HL-60 (cell line): ENCODE data around the gene MYOZ3.

Source experiments
- DNase-seq, 2 experiments: peaks; one replicate each; pipeline ENCODE4 v3.0.0-alpha.2; 2010 to 2020; ENCODE audit warnings: low read depth in 1 of 2, low spot score in 1 of 2
- H3K27ac ChIP-seq: fragments of 250-450 bp; sonication (Bioruptor Pico); replicated peaks from 2 replicates; pipeline ENCODE4 v1.5.1; 2020; ENCODE audit warnings: mild to moderate bottlenecking, moderate library complexity
- H3K27me3 ChIP-seq: fragments of 250-450 bp; sonication (Bioruptor Pico); 2 replicates; pipeline ENCODE4 v1.5.1; 2021; ENCODE audit warnings: mild to moderate bottlenecking, moderate library complexity; ENCODE audit not compliant: insufficient read depth, poor library complexity, severe bottlenecking
- H3K4me3 ChIP-seq: replicated peaks from 2 replicates; pipeline ENCODE4 v1.5.1; 2011; ENCODE audit warnings: mild to moderate bottlenecking, control low read depth, low read length; ENCODE audit not compliant: insufficient read depth
- GABPA ChIP-seq: IDR thresholded peaks from 2 replicates; pipeline ENCODE4 v1.6.1; 2012; ENCODE audit warnings: low read depth
- POLR2AphosphoS5 ChIP-seq: IDR thresholded peaks from 2 replicates; pipeline ENCODE4 v1.6.1; 2012; ENCODE audit warnings: low read depth
- SPI1 ChIP-seq: IDR thresholded peaks from 2 replicates; pipeline ENCODE4 v1.6.1; 2012; ENCODE audit warnings: low read depth, mild to moderate bottlenecking, borderline replicate concordance
- TF ChIP-seq, protein P1 (sequence below): IDR thresholded peaks from one replicate; pipeline ENCODE4 v1.5.1; 2011; ENCODE audit warnings: low read length, control low read depth, inconsistent platforms; ENCODE audit not compliant: insufficient read depth
- TF ChIP-seq, protein P2 (sequence below): IDR thresholded peaks from 2 replicates; pipeline ENCODE4 v1.6.1; 2012; ENCODE audit warnings: low read depth; ENCODE audit not compliant: insufficient replicate concordance

Gene MYOZ3

DNA sequence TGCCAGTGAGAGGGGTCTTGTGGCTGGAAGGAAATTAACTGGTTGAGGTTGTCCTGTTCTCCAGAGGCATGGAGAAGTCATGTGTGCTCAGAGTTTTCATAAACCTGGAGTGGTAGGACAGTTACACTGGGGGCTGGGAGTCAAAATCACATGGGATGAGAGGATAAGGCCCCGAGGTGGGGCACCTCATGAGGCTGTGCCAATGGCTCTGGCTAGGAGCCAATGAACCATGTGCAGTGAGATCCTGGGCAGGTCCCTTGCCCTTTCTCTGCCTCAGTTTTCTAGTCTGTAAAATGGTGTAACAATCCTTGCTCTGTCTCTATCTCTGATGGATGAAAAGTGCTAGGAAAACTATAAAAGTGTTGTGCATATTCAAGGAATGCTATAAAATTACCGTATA lies 27.6 kb upstream of the MYOZ3 start:
- no peak for TF ChIP-seq GABPA
- TF ChIP-seq, protein P1, sequence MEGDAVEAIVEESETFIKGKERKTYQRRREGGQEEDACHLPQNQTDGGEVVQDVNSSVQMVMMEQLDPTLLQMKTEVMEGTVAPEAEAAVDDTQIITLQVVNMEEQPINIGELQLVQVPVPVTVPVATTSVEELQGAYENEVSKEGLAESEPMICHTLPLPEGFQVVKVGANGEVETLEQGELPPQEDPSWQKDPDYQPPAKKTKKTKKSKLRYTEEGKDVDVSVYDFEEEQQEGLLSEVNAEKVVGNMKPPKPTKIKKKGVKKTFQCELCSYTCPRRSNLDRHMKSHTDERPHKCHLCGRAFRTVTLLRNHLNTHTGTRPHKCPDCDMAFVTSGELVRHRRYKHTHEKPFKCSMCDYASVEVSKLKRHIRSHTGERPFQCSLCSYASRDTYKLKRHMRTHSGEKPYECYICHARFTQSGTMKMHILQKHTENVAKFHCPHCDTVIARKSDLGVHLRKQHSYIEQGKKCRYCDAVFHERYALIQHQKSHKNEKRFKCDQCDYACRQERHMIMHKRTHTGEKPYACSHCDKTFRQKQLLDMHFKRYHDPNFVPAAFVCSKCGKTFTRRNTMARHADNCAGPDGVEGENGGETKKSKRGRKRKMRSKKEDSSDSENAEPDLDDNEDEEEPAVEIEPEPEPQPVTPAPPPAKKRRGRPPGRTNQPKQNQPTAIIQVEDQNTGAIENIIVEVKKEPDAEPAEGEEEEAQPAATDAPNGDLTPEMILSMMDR = no peak
- TF ChIP-seq, protein P2, sequence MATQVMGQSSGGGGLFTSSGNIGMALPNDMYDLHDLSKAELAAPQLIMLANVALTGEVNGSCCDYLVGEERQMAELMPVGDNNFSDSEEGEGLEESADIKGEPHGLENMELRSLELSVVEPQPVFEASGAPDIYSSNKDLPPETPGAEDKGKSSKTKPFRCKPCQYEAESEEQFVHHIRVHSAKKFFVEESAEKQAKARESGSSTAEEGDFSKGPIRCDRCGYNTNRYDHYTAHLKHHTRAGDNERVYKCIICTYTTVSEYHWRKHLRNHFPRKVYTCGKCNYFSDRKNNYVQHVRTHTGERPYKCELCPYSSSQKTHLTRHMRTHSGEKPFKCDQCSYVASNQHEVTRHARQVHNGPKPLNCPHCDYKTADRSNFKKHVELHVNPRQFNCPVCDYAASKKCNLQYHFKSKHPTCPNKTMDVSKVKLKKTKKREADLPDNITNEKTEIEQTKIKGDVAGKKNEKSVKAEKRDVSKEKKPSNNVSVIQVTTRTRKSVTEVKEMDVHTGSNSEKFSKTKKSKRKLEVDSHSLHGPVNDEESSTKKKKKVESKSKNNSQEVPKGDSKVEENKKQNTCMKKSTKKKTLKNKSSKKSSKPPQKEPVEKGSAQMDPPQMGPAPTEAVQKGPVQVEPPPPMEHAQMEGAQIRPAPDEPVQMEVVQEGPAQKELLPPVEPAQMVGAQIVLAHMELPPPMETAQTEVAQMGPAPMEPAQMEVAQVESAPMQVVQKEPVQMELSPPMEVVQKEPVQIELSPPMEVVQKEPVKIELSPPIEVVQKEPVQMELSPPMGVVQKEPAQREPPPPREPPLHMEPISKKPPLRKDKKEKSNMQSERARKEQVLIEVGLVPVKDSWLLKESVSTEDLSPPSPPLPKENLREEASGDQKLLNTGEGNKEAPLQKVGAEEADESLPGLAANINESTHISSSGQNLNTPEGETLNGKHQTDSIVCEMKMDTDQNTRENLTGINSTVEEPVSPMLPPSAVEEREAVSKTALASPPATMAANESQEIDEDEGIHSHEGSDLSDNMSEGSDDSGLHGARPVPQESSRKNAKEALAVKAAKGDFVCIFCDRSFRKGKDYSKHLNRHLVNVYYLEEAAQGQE = no peak
- TF ChIP-seq SPI1 = no peak
- no peak for TF ChIP-seq POLR2AphosphoS5
- Histone ChIP-seq H3K27ac (no peak overlapping the region), H3K27me3 (peaks cover 2% of the 10 kb centered on the region), H3K4me3 (no peak overlapping the region)
- no peak for DNase-seq

DNA sequence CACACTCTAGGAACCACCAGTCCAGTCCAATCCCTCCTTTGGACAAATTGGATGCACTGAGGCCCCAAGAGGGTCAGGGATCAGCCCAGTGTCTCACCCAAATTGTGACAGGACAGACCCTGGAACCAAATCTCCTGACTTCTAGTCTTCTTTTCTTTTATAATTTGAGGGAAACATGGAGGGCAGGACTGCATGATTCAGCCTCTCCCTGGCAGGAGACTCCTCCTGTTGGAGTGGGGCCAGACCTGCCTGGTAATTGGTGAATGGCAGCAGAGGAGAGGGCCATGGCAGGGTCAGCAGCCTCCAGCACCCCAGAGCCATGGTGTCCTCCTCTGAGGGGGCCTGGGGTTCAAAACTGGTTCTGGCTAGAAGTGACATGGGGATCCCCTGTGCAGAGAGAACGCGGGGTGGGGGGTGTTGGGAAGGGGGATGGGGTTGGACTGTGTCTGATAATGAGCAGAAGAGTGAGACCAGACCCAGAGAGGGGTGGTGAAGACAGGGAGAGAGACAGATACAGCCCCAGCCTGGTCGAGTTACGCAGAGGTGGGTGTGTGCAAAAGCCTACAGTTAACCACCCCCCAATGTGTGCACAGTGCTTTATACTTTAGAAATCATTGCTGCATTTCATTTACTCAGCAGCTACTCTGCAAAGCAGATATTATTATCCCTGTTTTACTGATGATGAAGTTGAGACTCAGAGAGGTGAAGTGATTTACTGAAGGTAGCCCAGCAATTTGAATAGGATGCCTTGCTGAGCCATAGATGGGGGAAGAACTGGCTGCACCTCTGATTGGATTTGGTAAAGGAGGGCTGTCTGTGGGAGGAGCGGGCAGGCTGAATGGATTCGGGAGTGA lies 24.4 kb upstream of the MYOZ3 start:
- no peak overlapping the region for H3K27ac ChIP-seq
- no peak for DNase-seq
- TF ChIP-seq GABPA (no peak), SPI1 (no peak), POLR2AphosphoS5 (no peak)
- TF ChIP-seq, protein P1 = no peak
- TF ChIP-seq, protein P2 = no peak

DNA sequence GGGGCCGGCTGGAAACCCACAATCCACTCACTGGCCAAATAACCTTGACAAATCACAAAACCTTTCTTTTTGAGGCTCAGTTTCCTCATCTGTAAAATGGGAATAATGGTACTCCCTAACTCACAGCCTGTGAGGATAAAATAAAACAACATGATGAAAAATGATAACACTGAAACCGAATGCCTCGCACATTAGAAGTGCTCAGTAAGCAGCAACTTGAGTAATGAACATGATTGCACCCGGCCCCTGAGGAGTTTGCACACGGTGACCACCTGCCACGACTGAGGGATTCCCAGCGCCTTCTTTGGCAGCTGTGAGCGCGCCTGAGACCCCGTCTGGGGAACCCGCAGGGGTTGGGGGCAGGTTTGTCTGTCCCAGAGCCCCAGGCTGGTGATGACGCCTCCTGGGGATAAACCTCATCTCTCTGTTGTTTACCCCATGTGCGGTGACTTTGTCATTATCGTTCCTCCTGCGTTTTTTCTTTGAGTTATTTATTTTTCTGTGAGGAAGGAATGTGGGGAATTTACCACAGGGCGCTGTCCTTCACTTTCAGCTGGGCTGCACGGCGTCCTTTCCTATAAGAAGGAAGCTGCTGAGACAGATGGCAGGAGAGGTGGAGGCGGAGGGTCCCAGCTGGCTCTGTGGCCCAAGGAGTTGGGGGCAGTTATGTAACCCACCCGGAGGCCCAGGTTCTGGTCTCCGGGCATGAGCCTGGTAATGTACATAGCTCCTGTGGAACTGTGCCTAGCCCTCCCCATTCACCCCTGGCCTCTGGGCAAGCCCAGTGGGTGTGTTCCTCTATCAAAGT lies 23.6 kb upstream of the MYOZ3 start:
- DNase-seq = no peak
- Histone ChIP-seq H3K27ac (no peak overlapping the region), H3K27me3 (peaks cover 2% of the 10 kb centered on the region), H3K4me3 (no peak overlapping the region)
- TF ChIP-seq, protein P2 = peak; percentile 27
- no peak for TF ChIP-seq SPI1

More for the DNA sequence above, 24.4 kb upstream of the MYOZ3 start:
- no peak overlapping the region for H3K4me3 ChIP-seq
- H3K27me3 ChIP-seq = peaks cover 2% of the 10 kb centered on the region
